ENCODE measurements around the gene CCDC102B.

CCDC102B gene

GRCh38 chr18:68919900-68920299 is 122.0 kb downstream of the CCDC102B start:
- no peak overlapping the region for H3K4me3 ChIP-seq (ENCODE audit: low read depth, low read length)
- TF ChIP-seq, protein P1, sequence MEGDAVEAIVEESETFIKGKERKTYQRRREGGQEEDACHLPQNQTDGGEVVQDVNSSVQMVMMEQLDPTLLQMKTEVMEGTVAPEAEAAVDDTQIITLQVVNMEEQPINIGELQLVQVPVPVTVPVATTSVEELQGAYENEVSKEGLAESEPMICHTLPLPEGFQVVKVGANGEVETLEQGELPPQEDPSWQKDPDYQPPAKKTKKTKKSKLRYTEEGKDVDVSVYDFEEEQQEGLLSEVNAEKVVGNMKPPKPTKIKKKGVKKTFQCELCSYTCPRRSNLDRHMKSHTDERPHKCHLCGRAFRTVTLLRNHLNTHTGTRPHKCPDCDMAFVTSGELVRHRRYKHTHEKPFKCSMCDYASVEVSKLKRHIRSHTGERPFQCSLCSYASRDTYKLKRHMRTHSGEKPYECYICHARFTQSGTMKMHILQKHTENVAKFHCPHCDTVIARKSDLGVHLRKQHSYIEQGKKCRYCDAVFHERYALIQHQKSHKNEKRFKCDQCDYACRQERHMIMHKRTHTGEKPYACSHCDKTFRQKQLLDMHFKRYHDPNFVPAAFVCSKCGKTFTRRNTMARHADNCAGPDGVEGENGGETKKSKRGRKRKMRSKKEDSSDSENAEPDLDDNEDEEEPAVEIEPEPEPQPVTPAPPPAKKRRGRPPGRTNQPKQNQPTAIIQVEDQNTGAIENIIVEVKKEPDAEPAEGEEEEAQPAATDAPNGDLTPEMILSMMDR (conservative IDR thresholded peaks at IDR 0.05; ENCODE audit: low read depth, low read length): no peak
- no peak for DNase-seq (ENCODE audit: low read depth)

DNA sequence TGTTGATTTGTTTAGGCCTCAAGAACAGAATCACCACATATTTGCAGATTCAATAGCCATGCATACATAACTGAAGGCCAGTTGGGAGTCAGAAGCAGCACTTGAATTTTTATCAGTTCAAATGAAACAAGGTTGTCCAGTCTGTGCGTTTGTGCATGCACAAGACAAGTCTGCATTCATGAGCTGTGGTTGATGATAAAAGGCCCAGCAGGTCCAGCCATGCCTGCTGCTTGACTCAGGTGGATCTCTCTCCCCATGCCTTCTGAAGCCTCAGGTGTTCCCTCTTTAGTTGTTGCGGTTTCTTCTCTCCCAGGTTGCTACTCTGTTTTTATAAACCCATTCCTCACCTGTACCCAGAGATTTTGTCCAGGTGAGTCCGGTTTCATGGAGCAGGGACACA is 124.5 kb downstream of the CCDC102B start:
- DNase-seq (ENCODE audit: low read depth): no peak
- TF ChIP-seq, protein P1 (conservative IDR thresholded peaks at IDR 0.05; ENCODE audit: low read depth, low read length): no peak
- no peak overlapping the region for H3K4me3 ChIP-seq (ENCODE audit: low read depth, low read length)

GRCh38 chr18:68925268-68925667 is 127.4 kb downstream of the CCDC102B start:
- DNase-seq (ENCODE audit: low read depth): peak; percentile 35

DNA sequence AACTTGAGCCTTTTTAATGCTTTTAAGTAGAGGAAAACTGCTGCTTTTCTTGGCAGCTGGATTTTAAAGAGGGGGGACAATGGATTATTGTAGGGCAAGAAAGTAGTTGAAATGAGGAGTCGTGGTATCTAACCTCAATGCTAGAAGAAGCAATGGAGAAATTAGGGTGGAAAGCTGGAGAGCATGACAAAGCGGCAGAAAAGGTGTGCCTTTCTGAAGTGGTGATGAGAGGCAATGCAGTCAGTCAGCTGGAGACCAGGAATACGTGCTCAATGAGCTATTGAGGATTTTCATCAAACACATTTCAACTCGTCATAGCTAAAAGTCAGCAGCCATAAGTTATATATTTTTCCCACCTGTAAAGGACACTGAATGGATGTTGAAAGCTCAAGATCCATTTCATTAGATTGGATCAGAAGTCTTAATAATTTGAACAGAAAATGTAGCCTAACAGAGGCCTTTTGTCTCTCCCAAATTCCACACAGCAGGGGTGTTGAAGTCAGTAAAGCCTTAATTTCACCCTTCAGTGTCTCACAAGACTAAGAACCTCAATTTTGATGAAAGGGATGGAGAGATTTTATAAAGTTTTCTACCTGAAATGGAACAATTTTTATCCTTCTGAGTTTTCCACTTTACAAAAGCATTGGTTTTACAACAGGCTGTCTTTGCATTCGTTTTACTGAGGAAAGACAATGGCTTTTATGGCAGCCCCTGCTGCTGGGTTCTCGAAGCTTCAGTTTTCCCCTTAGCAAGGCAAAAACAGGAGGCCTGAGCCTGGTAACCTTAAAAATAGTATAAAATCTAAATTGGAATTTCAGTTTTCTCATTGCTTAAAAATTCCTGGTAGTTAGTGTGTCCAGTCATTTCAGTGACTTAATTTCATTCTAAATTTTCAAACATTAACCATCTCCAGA is 131.1 kb downstream of the CCDC102B start:
- no peak for DNase-seq (ENCODE audit: low read depth)
- TF ChIP-seq, protein P1 (conservative IDR thresholded peaks at IDR 0.05; ENCODE audit: low read depth, low read length): no peak
- no peak overlapping the region for H3K4me3 ChIP-seq (ENCODE audit: low read depth, low read length)

More at GRCh38 chr18:68925268-68925667, 127.4 kb downstream of the CCDC102B start:
- H3K4me3 ChIP-seq (ENCODE audit: low read depth, low read length): no peak overlapping the region
- TF ChIP-seq, protein P1 (conservative IDR thresholded peaks at IDR 0.05; ENCODE audit: low read depth, low read length): peak; percentile 61

DNA sequence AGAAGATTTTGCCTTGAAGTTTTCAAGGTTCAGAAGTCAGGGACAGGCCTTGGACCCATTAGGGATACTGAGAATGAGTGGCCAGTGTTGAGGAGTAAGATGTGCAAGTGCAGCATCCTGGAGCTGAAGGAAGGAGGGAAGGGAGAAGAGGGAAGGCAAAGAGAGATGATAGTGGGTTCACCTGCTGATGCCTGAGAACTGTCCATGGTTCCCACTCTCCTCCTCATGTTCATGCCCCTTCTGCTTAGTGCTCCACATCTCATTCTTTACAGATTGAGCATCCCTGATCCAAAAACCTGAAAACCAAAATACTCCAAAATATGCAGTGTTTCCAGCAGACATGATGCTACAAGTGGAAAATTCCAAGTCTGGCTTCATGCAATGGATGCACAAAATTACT is 137.8 kb downstream of the CCDC102B start:
- DNase-seq (ENCODE audit: low read depth): no peak
- H3K4me3 ChIP-seq (ENCODE audit: low read depth, low read length): no peak overlapping the region
- TF ChIP-seq, protein P1 (conservative IDR thresholded peaks at IDR 0.05; ENCODE audit: low read depth, low read length): no peak

DNA sequence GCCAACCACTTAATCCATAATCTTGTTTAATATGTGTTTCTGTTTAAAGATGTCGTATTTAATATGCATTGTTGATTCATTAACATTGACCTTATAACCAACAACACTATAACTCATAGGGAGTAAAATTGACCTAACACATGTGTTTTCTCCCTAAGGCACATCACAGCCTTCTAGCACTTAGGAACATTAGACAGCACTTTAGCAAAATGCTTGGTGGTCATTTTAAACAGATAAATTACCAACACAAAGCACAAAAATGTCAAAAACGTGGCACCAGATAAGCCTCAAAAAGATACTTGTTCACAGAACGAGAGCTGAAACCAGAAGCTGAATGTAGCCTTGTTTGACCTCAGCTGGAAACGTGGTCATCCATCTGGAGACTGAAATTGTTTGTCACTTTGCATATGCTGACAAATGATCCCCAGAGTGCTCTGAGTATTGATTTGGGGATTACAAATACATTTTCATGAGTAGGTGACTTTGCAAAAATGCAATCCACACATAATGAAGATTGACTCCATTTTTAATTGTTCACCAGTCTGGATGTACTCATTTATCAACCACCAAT is 139.2 kb downstream of the CCDC102B start:
- DNase-seq (ENCODE audit: low read depth): no peak
- TF ChIP-seq, protein P1 (conservative IDR thresholded peaks at IDR 0.05; ENCODE audit: low read depth, low read length): no peak
- no peak overlapping the region for H3K4me3 ChIP-seq (ENCODE audit: low read depth, low read length)

Data from choroid plexus epithelial cell (primary cell).